NCI-H1105 treated with DMSO at 0.1 percent for 48 hours (cell line): ENCODE data around the gene EIF4G3.
"Not testable (repeated sequence)": the region's sequence is repeated elsewhere in the genome, so short reads cannot be mapped to it uniquely, and the experiment has no call there.

ENCODE experiments used
- DNase-seq: peaks from one replicate; lab custom pipeline; 2025; lab: John Stamatoyannopoulos, UW

EIF4G3 gene

DNA sequence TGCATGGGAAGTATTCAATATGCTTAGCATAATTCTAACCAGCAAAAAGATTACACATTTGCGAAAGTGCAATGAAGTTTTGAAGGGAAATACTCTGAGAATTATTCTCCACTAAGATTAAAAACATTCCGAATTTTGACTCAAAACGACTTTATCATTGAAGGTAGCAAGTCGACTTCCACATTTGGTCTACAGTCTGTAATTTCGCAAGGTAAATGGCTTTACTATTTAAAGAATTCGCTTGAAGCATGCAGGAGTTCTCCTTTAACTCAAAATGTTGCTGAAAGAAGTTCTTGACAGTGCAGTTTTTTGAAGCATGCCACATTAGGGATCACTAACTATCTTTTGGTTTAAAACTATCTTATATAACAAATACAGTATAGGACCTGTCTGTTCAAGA is 228.6 kb downstream of the EIF4G3 start:
- DNase-seq, result no peak

DNA sequence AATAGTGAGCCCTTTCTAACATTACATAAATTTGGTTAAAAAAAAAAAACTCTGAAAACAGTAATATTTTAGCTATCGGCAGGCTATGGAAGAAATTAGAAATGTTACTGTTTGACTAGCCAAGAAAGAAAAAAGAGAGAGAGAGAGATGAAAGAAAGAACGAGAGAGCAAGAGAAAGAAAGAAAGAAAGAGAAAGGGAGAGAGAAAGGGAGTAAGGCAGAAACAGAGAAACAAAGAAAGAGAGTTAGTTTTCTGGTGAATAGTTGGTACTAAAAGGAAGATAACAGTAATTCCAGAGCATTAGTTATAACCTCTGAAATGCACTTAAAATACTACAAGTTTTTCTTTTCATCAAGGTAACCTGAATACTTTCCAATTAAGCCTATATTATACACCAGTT is 229.3 kb downstream of the EIF4G3 start:
- no peak for DNase-seq

DNA sequence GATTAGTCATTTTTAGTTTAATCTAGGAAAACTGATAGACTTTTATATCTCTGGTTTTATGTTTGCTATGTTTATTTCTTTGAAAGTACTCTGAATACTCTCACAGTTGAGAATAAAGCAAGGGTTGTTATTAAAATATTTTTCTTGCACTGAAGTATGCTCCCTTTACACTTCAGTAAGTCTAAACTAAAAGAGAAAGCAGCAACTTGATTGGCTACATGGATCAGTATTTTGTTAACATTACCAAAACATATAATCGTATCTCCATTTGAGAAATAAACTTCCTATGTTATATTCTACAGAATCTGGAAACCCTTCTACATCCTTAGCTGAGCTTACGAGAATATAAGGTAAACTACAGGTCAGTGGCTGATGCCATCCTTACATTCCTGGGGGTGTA is 240.1 kb downstream of the EIF4G3 start:
- DNase-seq, result no peak

DNA sequence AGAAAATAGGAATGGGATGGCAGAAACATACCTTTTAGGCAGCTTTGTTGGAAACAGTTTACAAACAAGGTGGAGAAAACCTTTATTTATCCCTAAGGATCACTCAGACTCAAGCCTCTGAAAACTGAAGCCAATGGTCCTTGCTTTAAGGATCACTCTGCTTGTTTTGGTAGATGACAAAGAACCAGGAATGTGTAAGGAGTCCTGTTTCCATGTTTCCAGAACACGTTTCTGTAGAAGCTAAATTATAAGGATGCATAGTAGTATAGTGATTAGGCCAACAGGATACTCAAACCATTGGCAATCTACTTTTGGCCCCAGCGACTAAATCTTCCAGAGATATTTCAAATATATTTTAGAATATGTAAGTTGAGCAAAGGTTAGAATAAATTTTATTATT is 240.5 kb downstream of the EIF4G3 start:
- DNase-seq, result no peak

DNA sequence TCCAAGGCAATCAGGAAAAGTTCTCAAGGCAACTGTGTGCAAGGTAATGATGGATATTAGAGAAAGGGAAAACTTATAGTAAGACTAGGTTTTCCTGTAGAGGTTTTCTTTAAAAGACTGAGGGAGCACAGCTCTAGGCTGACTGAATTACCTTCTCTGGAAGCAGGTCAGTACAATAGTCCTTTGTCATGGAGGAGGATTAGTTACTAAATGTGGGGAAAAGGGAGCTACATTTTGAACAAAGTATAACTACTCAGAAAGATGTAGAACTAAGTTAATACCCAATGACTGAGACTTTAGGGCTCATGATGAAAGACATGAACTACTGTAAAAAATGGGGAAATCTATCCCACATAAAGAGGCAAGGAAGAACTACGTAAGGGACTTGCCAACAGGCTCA is 241.0 kb downstream of the EIF4G3 start:
- DNase-seq, result no peak

DNA sequence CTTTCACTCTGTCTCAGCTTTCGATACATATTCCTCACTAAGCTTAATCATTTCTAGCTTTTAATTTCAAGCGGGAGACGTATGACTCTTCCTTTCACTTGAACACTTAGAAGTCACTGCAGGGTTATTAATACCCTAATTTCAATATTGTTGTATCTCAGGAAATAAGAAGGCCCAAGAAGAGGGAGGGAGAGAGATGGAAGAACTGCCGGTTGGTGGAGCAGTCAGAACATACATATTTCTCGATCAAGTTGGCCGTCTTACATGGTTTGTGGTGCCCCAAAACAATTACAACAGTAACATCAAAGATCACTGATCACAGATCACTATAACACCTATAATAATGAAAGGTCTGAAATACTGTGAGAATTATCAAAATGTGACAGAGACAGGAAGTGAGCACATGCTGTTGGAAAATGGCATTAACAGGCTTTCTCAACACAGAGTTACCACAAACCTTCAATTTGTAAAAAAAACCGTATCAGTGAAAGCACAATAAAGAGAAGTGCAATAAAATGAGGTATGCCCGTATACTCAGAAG is 244.2 kb downstream of the EIF4G3 start:
- DNase-seq, result no peak

DNA sequence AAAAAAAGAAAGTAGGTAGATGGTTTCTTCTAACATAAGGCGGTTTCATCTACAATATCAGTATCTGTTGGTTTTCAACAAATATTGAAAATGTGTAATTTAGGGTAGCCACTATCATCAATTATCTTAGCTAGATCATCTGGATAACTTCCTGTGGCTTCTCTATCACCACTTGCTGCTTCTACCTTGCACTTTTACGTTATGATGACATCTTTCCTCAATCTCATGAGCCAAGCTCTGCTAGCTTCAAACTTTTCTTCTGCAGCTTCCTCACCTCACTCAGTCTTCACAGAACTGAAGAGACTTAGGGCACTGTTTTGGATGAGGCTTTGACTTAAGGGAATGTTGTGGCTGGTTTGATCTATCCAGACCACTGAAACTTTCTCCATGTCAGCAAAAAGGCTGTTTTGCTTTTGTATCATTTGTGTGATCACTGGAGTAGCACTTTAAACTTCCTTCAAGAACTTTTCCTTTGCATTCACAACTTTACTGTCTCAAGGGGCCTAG is 244.7 kb downstream of the EIF4G3 start:
- DNase-seq, result no peak

DNA sequence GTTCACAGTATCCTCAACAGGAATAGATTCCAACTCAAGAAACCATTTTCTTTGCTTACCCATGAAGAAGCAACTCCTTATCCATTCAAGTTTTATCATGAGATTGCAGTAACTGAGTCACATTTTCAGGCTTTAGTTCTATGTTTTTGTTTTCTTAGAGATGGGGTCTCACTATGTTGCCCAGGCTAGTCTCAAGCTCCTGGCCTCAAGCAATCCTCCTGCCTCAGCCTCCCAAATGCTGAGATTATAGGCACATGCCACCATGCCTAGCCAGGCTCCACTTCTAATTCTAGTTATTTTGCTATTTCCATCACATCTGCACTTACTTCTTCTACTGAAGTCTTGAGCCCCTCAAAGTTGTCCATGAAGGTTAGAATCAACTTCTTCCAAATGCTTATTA is 246.3 kb downstream of the EIF4G3 start:
- no peak for DNase-seq

DNA sequence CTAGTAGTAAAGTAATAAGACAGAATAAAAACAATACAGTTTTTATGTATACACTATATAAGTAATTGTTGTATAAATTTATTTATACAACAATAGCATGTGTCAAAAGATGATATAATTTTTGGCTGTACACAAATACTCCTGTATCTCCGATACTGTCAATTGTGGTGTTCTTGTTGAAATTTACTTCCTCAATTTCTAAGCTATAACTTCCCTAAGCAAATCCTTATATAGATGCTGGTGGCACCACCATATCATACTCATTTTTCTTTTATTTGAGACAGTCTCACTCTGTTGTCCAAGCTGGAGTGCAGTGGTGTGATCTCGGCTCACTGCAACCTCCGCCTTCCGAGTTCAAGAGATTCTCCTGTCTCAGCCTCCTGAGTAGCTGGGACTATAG is 248.6 kb downstream of the EIF4G3 start:
- DNase-seq, result no peak

DNA sequence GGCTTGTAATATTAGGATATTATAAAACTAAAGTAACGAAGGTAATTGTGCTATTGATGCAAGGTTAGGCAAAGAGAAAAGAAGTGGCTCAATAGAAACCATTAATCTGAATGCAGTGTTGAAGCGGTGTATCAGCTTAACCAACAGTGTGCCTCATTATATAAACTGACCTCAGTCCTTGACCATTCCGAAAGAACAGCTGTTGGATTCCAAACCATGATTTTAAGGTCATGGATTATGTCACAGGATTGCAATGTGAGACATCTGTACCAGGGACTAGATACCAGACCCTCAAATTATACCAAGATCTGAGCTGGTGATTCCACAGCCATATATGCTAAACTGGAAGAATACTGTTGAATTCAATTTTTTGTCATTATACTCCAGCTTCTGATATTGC is 255.4 kb downstream of the EIF4G3 start:
- no peak for DNase-seq

DNA sequence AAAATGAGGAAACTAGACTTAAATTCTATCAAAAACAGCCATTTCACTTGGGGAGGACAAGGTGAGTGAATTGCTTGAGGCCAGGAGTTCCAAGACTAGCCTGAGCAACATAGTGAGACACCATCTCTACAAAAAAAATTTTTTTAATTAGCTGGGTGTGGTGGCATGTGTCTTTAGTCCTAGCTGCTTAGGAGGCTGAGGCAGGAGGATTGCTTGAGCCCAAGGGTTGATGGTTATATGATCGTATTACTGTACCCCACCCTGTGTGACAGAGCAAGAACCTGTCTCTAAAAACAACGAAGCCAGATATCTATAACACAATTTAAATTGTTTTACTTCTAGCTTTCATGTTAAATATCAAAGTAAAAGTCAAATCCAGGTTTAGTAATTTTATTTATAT is 263.5 kb downstream of the EIF4G3 start:
- DNase-seq, result no peak

DNA sequence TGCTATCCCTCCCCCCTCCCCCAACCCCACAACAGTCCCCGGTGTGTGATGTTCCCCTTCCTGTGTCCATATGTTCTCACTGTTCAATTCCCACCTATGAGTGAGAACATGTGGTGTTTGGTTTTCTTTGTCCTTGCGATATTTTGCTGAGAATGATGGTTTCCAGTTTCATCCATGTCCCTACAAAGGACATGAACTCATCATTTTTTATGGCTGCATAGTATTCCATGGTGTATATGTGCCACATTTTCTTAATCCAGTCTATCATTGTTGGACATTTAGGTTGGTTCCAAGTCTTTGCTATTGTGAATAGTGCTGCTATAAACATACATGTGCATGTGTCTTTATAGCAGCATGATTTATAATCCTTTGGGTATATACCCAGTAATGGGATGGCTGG is 269.2 kb downstream of the EIF4G3 start:
- DNase-seq, result not testable (repeated sequence)

DNA sequence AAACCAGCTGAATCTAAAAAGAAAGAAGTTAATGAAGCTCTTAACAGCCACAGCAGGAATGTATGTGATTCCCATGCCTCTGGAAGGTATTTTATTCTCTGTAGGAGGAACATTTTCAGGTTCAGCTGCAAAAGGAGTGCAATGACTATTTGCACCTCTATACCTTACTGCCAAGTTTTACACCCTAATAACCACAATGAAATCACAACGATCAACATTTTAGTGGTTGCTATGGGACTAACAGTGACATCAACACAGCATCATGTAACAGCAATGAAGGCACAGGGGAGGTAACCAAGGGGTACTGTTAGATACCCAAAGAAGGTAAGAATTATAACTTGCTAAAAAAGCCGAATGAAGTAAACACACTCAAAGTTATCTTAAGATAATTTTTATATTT is 273.3 kb downstream of the EIF4G3 start:
- no peak for DNase-seq

DNA sequence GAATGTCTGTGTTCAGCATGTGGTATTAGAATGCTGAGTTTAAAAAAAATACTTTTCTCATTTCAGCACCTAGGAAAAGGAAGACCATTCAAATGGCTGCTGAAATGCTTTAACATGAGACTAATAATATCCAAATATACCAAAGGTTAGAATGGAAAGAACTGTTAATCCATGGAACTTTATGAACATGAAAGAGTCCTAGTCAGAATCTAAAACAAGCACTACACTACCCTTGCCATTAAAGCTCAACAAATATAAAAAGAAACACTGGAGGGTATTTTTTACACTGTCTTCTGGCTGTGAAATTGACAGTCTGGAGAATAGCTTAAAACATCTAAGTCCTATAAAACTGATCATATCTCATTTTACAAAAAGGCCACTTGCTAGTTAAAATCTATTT is 276.6 kb downstream of the EIF4G3 start:
- DNase-seq, result no peak

DNA sequence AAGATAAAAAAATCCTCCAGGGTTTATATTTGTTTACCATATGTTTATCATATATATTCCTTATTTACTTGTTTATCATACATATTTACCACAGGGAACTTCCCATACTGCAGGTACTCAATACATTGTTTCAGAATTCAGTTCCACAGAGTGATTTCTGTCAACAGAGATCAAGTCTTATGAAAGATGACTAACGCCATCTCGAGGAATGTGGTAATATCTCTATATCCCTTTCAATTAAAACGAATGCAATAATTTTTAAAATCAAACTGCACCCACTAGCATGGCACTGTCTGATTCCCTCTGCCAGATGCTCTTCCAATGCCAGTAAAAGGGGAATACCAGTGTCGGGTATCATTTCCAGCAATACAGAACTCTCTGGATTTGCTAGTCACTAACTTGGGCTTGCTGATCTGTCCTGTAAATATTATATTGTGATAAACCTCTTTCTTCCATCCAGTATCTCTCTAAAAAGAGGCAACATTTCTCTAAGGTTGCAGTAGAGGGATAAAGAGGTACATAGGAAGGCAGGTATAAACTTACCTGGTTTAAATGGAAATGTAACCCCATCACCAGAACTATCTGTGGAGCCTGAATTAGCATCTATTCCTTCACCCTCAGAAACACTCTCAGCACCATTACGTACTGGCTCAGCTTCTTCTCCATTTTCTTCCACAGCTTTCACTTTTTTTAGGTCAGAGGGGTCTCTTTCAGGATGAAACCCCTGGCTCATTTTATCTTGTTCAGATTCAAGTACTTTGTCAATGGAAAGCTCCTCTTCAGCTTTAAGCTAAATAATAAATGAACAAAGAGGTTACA is 277.3 kb downstream of the EIF4G3 start:
- no peak for DNase-seq

DNA sequence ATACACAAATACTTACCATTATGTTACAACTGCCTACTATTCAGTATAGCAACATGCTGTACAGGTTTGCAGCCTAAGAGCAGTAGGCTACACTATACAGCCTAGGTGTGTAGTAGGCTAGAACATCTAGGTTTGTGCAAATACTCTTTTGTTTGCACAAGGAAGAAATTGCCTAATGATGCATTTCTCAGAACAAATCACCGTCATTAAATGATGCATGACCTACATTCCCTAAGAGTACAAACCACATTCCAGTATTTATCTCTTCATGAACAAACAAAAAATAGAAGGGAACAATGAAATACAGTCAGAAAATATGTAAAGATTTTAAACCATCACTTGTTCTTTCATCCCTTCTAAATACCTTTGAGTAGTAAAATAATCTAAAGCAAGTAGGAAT is 279.9 kb downstream of the EIF4G3 start:
- no peak for DNase-seq

DNA sequence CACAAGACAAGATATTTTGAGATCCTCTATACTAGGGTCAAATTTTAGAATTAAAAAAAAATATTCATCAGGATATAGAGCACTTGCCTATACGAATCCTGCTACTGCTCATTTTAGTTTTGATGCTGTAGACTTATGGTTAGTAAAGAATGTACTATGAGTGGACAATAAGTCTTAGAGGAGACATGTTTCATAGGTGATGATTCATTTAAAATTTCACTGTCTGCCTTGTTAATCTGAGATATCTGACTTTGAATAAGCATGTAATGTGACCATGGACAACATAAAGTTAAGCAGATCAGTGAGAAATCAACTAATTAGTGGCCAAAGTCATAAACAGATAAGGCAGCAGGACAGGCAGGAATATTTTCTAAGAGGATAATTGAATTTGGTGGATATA is 282.8 kb downstream of the EIF4G3 start:
- DNase-seq, result no peak

DNA sequence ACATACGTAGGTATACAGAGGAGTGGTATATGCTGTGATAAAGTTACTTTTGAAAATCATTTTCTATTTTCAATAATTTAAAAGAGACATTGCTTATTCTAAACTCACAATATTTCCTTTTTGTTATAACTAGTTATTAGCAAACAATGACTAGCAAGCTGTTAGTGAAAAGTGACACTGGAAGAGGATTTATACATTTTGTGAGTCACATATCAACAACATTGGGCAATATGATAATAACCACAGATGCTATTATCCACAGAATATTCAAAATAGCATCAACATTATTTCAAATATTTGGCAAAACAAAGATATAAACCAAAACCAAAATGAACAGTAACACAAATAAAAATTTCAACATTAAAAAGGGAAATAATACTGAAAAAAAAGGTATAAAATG is 285.6 kb downstream of the EIF4G3 start:
- DNase-seq, result no peak

DNA sequence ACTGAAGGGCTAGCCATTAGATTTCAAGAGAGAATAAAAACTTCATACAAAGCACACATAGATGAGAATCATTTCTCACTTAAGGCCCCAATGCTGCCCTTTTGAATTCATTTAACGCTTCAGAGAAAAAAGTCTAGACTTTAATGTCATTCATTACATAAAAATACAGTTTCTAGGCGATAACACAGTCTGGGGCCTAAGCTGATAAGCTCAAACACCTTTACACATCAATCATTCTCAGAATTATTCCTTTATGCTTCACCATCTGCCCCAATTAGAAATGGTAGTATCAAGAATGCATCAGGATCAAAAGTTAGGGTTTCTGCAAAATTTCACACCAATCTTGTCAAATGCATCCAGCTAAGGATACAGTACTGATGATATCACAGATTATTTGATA is 289.5 kb downstream of the EIF4G3 start:
- DNase-seq, result no peak

DNA sequence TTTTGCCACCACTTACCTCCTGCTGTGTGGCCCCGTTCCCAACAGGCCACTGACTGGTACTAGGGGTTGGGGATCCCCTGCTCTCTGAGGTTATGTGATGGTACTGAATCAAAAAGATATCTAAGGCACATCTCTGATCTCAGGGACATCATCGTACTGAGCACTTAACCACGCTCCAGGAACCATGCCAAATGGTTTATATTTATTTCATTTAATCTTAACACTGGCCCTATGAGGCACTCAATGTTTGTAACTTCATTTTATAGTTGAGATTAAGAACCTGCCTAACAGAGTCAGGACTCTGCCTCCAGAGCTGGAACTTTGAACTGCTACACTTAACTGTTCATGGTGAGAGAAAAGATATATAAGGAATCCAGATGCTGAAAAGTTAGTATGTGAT is 291.6 kb downstream of the EIF4G3 start:
- no peak for DNase-seq

DNA sequence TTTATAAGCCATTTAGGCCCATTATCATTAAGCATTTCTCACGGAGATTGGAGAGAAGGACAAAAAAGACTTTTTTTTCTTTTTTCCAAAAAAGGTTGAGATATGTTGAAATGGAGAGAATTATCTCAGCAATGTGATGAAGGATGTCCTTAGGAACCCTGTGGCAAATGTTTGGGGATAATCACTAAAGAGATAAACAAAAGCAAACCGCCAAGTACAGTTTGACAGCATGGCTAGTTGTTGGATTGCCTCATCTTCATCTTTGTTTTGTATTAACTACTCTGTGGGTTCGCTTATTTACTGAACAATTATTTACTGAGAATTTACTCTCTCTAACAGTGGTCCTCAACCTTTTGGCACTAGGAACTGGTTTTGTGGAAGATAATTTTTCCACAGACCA is 292.2 kb downstream of the EIF4G3 start:
- DNase-seq, result no peak

DNA sequence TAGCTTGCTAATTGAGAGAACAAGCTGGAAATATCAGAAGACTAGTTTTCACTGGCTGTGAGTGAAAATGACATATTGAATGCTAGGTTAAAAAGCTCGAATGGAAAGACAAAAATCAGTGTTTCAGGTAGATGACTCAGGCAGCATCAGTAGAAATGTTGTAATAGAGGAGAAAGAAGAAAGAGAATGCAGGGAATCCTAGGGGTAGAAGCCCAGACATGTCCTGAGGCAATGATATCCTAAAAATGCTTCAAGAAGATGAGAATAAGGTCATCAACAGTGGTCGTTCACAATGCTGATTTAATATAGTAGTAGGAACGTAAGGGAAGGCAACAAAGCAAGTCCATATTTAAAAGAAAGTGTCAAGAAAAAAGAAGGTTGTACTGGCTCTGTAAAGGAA is 292.9 kb downstream of the EIF4G3 start:
- DNase-seq, result no peak

DNA sequence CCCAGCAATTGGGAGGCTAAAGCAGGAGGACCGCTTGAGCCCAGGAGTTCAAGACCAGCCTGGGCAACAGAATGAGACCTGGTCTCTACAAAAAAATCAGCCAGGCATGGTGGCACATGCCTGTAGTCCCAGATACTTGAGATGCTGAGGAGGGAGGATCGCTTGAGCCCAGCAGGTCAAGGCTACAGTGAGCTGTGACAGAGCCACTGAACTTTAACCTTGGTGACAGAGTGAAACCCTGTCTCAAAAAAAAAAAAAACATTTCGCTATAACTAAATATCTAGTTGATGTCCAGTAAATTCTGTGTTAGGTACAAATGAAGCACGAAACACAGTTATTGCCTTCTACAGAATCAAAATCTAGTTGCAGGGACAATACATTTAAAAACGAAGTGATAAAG is 293.9 kb downstream of the EIF4G3 start:
- DNase-seq, result no peak

DNA sequence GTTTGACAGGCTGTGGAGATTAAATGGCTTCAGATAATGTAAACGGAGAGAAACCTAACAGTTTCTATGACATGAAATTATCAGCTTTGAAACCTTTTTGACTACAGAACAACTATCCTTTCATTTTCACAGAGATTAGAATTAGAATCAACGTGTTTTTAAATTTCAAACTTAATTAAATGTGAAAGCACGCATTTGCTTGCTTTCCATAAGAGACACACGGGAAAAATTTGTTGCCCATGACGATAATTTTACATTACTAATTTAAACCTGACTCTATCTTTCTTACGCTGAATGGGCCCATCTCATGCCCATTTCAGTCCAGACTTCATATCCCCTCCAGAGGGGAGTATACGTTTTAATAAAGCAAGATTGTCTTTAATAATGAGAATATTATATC is 297.9 kb downstream of the EIF4G3 start:
- DNase-seq, result no peak
